HepG2 (cell line): ENCODE data around the gene CAMTA1. TPM values are rescaled to one million over a fixed set of nuclear protein-coding genes. Genes with fewer than 3 reads are reported as not detected.

Experiments
- ATAC-seq: fragments of 200-7000 bp; cut with Tn5 transposase; 3 replicates; pipeline ENCODE4 v1.9.1; 2020; ENCODE audit warnings: mild to moderate bottlenecking, moderate library complexity
- BruUV-seq: library from RNA; stranded (reverse); fragments of 400-500 nt; replicated peaks from 2 replicates; lab custom pipeline; 2021; lab: Mats Ljungman, UMichigan
- CTCF ChIA-PET: fragments of 300-600 bp; formaldehyde crosslinking; extraction: SDS; loops from one replicate; lab custom pipeline; 2021; ENCODE audit warnings: low total read pairs, inconsistent platforms, low intra/inter-chr PET ratio; lab: Yijun Ruan, JAX
- POLR2A ChIA-PET: fragments of 350-600 bp; sonication (Branson Sonifier 250); formaldehyde crosslinking; loops from one replicate; lab custom pipeline; 2020; ENCODE audit warnings: antibody characterized with exemption, inconsistent platforms; lab: Yijun Ruan, JAX
- DNase-seq: peaks from one replicate; pipeline ENCODE4 v3.0.0-alpha.2; 2015; ENCODE audit warnings: low spot score
- FAIRE-seq: peaks from 3 replicates; lab custom pipeline; 2011; peaks lifted over from hg19 to GRCh38; lab: Jason Lieb, UNC
- H2AFZ ChIP-seq: one replicate; pipeline ENCODE4 v1.6.1; 2011; ENCODE audit warnings: low read length, inconsistent platforms
- H3K27ac ChIP-seq: fragments of 300-600 bp; 3 replicates; pipeline ENCODE4 v1.8.0; 2011; ENCODE audit warnings: mixed run types, mild to moderate bottlenecking, mixed read lengths, low read length, inconsistent platforms; ENCODE audit not compliant: insufficient read depth; ENCODE audit errors: extremely low read length
- H3K27me3 ChIP-seq, 2 experiments: fragments of 200-600 bp in 1 of 2; 2 replicates in 1 of 2; 3 replicates in 1 of 2; pipeline versions ENCODE4 v1.6.0 to v1.8.0; 2011; ENCODE audit warnings: low read length in 2 of 2, mild to moderate bottlenecking in 2 of 2, moderate library complexity in 2 of 2, inconsistent platforms in 1 of 2; ENCODE audit not compliant: insufficient read depth in 2 of 2, control insufficient read depth in 1 of 2
- H3K36me3 ChIP-seq, 2 experiments: fragments of 200-600 bp in 1 of 2; replicated peaks in 1 of 2; 2 replicates in 1 of 2; 3 replicates in 1 of 2; pipeline versions ENCODE4 v1.5.1 to v1.8.0; 2011; ENCODE audit warnings: low read length in 2 of 2, inconsistent platforms in 1 of 2; ENCODE audit not compliant: insufficient read depth in 2 of 2, control insufficient read depth in 1 of 2
- H3K4me1 ChIP-seq: 2 replicates; pipeline ENCODE4 v1.5.1; 2012; ENCODE audit warnings: low read length, inconsistent platforms; ENCODE audit not compliant: insufficient read depth
- H3K4me2 ChIP-seq: 2 replicates; pipeline ENCODE4 v1.6.0; 2011; ENCODE audit warnings: low read depth, low read length, inconsistent platforms
- H3K4me3 ChIP-seq, 3 experiments: fragments of 200-600 bp in 1 of 3; sonication (generic), shearing (Covaris generic) in 1 of 3; replicated peaks in 1 of 3; 2 replicates each; pipeline ENCODE4 v1.5.1; 2011 to 2016; ENCODE audit warnings: low read length in 3 of 3, inconsistent platforms in 2 of 3, low read depth in 2 of 3, mild to moderate bottlenecking in 2 of 3, control low read depth in 1 of 3, mixed read lengths in 1 of 3; ENCODE audit not compliant: insufficient read depth in 1 of 3
- H3K79me2 ChIP-seq: one replicate; pipeline ENCODE4 v1.6.1; 2011; ENCODE audit warnings: low read length, inconsistent platforms; ENCODE audit not compliant: insufficient read depth
- H3K9ac ChIP-seq: 2 replicates; pipeline ENCODE4 v1.6.0; 2011; ENCODE audit warnings: mild to moderate bottlenecking, low read depth, low read length, inconsistent platforms; ENCODE audit not compliant: insufficient read depth
- H3K9me3 ChIP-seq: 2 replicates; pipeline ENCODE4 v1.5.1; 2012; ENCODE audit warnings: mild to moderate bottlenecking, low read length
- H4K20me1 ChIP-seq: 2 replicates; pipeline ENCODE4 v1.6.0; 2011; ENCODE audit warnings: inconsistent platforms, mild to moderate bottlenecking, low read length, moderate library complexity; ENCODE audit not compliant: insufficient read depth
- CSRNP1 ChIP-seq: sonication (generic); formaldehyde crosslinking; IDR thresholded peaks from 2 replicates; pipeline ENCODE4 v1.8.1; 2023; ENCODE audit warnings: mild to moderate bottlenecking, missing genetic modification reagents
- HMGA1 ChIP-seq: sonication (generic); formaldehyde crosslinking; conservative IDR thresholded peaks from 2 replicates; pipeline ENCODE4 v1.4.0; 2020; ENCODE audit warnings: missing genetic modification reagents
- HNF1B ChIP-seq: sonication (generic); formaldehyde crosslinking; IDR thresholded peaks from 2 replicates; pipeline ENCODE4 v1.5.1; 2020; ENCODE audit warnings: mild to moderate bottlenecking, moderate library complexity, missing genetic modification reagents
- PRDM10 ChIP-seq: sonication (generic); formaldehyde crosslinking; IDR thresholded peaks from 2 replicates; pipeline ENCODE4 v1.4.0; 2020; ENCODE audit warnings: low read depth, missing genetic modification reagents
- TAF1 ChIP-seq: sonication (generic); formaldehyde crosslinking; IDR thresholded peaks from 2 replicates; pipeline ENCODE4 v1.4.0; 2020; ENCODE audit warnings: missing genetic modification reagents
- ZMAT3 ChIP-seq: sonication (generic); formaldehyde crosslinking; conservative IDR thresholded peaks from 2 replicates; pipeline ENCODE4 v1.7.0; 2021; ENCODE audit warnings: missing genetic modification reagents
- ZNF136 ChIP-seq: sonication (generic); formaldehyde crosslinking; IDR thresholded peaks from 2 replicates; pipeline ENCODE4 v1.8.1; 2022; ENCODE audit warnings: low read depth, mild to moderate bottlenecking, moderate library complexity, missing genetic modification reagents
- ZNF567 ChIP-seq: sonication (generic); formaldehyde crosslinking; IDR thresholded peaks from 2 replicates; pipeline ENCODE4 v1.8.1; 2023; ENCODE audit warnings: mild to moderate bottlenecking, missing genetic modification reagents, borderline replicate concordance
- ZNF672 ChIP-seq: sonication (generic); formaldehyde crosslinking; IDR thresholded peaks from 2 replicates; pipeline ENCODE4 v1.8.1; 2022; ENCODE audit warnings: missing genetic modification reagents
- ZNF777 ChIP-seq: sonication (generic); formaldehyde crosslinking; IDR thresholded peaks from 2 replicates; pipeline ENCODE4 v1.4.0; 2020; ENCODE audit warnings: missing genetic modification reagents
- ZSCAN25 ChIP-seq: sonication (generic); formaldehyde crosslinking; IDR thresholded peaks from 2 replicates; pipeline ENCODE4 v1.8.0; 2022; ENCODE audit warnings: mild to moderate bottlenecking, missing genetic modification reagents
- WGBS: methylation state at CpG from one replicate; pipeline ENCODE4 v1.1.6; 2017; ENCODE audit warnings: low lambda C conversion rate; 5-methylcytosine and 5-hydroxymethylcytosine counted together
- in situ Hi-C: cut with HindIII; loops from 2 replicates; pipeline ENCODE4 v1.10.0; 2017; ENCODE audit warnings: low pct_unique_long_range_greater_than_20kb; ENCODE audit not compliant: extremely low pct_ligation_motif_present
- intact Hi-C: fragments of 100-400 bp; cut with micrococcal nuclease; formaldehyde crosslinking; loops from one replicate; pipeline ENCODE4 v1.10.0; 2022; ENCODE audit not compliant: unreplicated experiment
- polyA plus RNA-seq, 8 experiments: library from polyadenylated mRNA; depleted of rRNA in 3 of 8; stranded (reverse) in 7 of 8; unstranded in 1 of 8; fragments of >200 nt; fragmentation: Illumina TruSeq in 4 of 8; extraction: Trizol in 4 of 8; gene quantifications; 2 replicates each; pipeline versions ENCODE4 v1.2.1 to v1.2.3, GENCODE V29; 2011 to 2016; ENCODE audit warnings: low read depth in 4 of 8, missing spikeins in 1 of 8, mixed read lengths in 1 of 8; ENCODE audit not compliant: insufficient read depth in 1 of 8
- total RNA-seq, 5 experiments: library from RNA; depleted of rRNA; stranded (reverse); fragments of >200 nt; fragmentation: Illumina TruSeq; extraction: Trizol; gene quantifications; 2 replicates each; pipeline ENCODE4 v1.2.3, GENCODE V29; 2016; ENCODE audit warnings: low read depth in 1 of 5

CAMTA1 gene
- total and polyA plus RNA-seq, 2 of the 13 experiments (the other 11 are each of a cell fraction or from before 2014, with no cell fraction given): 25.0 to 36.4 TPM

- ATAC-seq (no peak), DNase-seq (no peak), FAIRE-seq (no peak)
- no peaks in the 10 kb centered on the region for H3K79me2 ChIP-seq
- no TSS peak for BruUV-seq
- H3K4me1 ChIP-seq: no peaks in the 10 kb centered on the region
- H3K36me3 ChIP-seq: no peaks in the 10 kb centered on the region
- POLR2A ChIA-PET: no interaction called here
- WGBS: 18% methylated on average over 17 of the region's 17 CpGs
- H3K9ac ChIP-seq: no peak overlapping the region
- H3K27ac ChIP-seq: no peak overlapping the region
- in situ Hi-C loops: no loop called here
- peaks cover 0 to 16% of the 10 kb centered on the region in 2 experiments; a peak in 4 of 5 replicates for H3K27me3 ChIP-seq
- H3K9me3 ChIP-seq: no peaks in the 10 kb centered on the region
- H3K4me2 ChIP-seq: no peak overlapping the region
- H4K20me1 ChIP-seq: no peaks in the 10 kb centered on the region
- no peak overlapping the region for H3K4me3 ChIP-seq
- TF ChIP-seq ZNF136 (CRISPR knock-in tag): no peak
- TF ChIP-seq, all 625 proteins: peak for 0
- no peak overlapping the region for H2AFZ ChIP-seq
- intact Hi-C loops: no loop called here
- CTCF ChIA-PET: no interaction called here
Measured at GRCh38 chr1:6985549-6986276, 200.5 kb downstream of the CAMTA1 start.

GRCh38 chr1:6986281-6986680, 201.0 kb downstream of the CAMTA1 start:
- Histone ChIP-seq H3K9ac (no peak overlapping the region), H4K20me1 (no peaks in the 10 kb centered on the region), H3K27me3 (peaks cover 0 to 13% of the 10 kb centered on the region in 2 experiments; a peak in 4 of 5 replicates), H3K27ac (no peak overlapping the region), H3K4me1 (no peaks in the 10 kb centered on the region), H3K9me3 (no peaks in the 10 kb centered on the region), H3K4me3 (no peak overlapping the region), H3K4me2 (no peak overlapping the region), H3K36me3 (no peaks in the 10 kb centered on the region), H3K79me2 (no peaks in the 10 kb centered on the region), H2AFZ (no peak overlapping the region)
- ChIA-PET CTCF (no interaction called here), POLR2A (no interaction called here)
- in situ Hi-C loops (no loop called here), intact Hi-C loops (no loop called here)
- no TSS peak for BruUV-seq
- FAIRE-seq (no peak), ATAC-seq (no peak), DNase-seq (no peak)
- 42% methylated on average over 8 of the region's 8 CpGs for WGBS
- TF ChIP-seq ZSCAN25: no peak
- TF ChIP-seq ZMAT3 (CRISPR knock-in tag): no peak
- TF ChIP-seq ZNF672: no peak
- no peak for TF ChIP-seq ZNF777 (CRISPR knock-in tag)
- TF ChIP-seq CSRNP1: no peak
- TF ChIP-seq ZNF567: no peak
- no peak for TF ChIP-seq PRDM10 (CRISPR knock-in tag)
- no peak for TF ChIP-seq TAF1
- no peak for TF ChIP-seq HMGA1
- no peak for TF ChIP-seq HNF1B (CRISPR knock-in tag)
